GM10248 (cell line): ENCODE results near the gene JARID2.

ENCODE experiments used
- CTCF ChIA-PET: fragments of 300-600 bp; sonication (Branson Sonifier 250); formaldehyde crosslinking; extraction: SDS; loops from one replicate; lab custom pipeline; 2021; ENCODE audit warnings: antibody characterized with exemption; lab: Yijun Ruan, JAX
- POLR2A ChIA-PET: fragments of 350-650 bp; sonication (Branson Sonifier 250); formaldehyde crosslinking; extraction: SDS; loops from one replicate; lab custom pipeline; 2020; ENCODE audit warnings: antibody characterized with exemption; lab: Yijun Ruan, JAX
- DNase-seq: peaks from one replicate; pipeline ENCODE4 v3.0.0; 2012; ENCODE audit errors: extremely low spot score
- TF ChIP-seq, protein P1 (sequence below): IDR thresholded peaks from 2 replicates; pipeline ENCODE4 v1.5.1; 2012; ENCODE audit warnings: mild to moderate bottlenecking, low read depth; ENCODE audit errors: extremely low read depth, missing control alignments, control extremely low read depth

JARID2 gene

GRCh38 chr6:15338476-15338875, 92.6 kb downstream of the JARID2 start:
- TF ChIP-seq, protein P1, sequence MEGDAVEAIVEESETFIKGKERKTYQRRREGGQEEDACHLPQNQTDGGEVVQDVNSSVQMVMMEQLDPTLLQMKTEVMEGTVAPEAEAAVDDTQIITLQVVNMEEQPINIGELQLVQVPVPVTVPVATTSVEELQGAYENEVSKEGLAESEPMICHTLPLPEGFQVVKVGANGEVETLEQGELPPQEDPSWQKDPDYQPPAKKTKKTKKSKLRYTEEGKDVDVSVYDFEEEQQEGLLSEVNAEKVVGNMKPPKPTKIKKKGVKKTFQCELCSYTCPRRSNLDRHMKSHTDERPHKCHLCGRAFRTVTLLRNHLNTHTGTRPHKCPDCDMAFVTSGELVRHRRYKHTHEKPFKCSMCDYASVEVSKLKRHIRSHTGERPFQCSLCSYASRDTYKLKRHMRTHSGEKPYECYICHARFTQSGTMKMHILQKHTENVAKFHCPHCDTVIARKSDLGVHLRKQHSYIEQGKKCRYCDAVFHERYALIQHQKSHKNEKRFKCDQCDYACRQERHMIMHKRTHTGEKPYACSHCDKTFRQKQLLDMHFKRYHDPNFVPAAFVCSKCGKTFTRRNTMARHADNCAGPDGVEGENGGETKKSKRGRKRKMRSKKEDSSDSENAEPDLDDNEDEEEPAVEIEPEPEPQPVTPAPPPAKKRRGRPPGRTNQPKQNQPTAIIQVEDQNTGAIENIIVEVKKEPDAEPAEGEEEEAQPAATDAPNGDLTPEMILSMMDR = no peak
- POLR2A ChIA-PET = no interaction called here
- CTCF ChIA-PET = interaction anchor here (0.7 to 3.7 kb wide), 6 partner anchors 11 to 678 kb away, joined by 3 to 13 read pairs (median 3); no protein-coding TSS in a partner anchor
- DNase-seq = no peak

DNA sequence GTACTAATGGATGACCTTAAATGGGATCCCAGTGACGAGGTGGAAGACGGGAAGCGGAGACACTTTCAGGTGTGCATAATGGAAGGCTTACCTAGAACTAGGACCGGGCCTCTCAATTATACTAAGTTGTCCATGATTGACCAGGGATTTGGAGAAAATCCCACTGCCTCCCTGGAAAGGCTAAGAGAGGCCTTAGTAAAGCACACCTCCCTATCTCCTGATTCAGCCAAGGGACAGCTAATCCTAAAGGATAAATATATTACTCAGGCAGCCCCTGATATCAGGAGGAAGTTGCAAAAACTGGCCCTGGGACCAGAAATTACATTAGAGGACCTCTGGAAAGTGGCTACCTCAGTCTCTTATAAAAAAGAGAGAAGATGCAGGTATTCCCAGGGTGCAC, 93.2 kb downstream of the JARID2 start:
- no peak for DNase-seq
- POLR2A ChIA-PET = interaction anchor here (0.6 kb wide), 1 partner anchor 36 kb away, joined by 3 read pairs; no protein-coding TSS in a partner anchor
- CTCF ChIA-PET = interaction anchor here (0.7 to 3.7 kb wide), 6 partner anchors 9 to 678 kb away, joined by 3 to 13 read pairs (median 4); no protein-coding TSS in a partner anchor
- TF ChIP-seq, protein P1 = no peak

DNA sequence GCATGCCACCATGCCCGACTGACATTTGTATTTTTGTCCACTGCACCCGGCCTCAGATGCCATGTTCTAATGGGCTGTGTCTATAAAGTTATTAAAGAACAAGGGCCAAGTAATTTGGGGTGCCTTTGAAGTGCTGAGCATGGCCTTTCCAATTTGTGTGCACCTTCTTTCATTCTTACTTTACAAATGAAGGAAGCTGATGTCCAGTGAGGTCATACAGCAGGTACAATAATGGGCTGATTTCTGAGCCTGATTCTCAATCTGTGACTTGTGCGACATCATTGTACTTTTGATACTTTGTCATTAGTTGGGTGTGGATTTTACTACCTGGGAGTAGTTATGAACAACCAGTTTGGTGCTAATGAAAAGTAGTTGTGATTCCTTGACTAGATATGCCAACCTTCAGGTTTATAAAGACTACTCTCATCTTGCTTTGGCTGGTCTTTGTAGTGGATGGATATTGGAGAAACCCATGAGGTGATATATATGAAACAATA, 94.3 kb downstream of the JARID2 start:
- DNase-seq = no peak
- POLR2A ChIA-PET = no interaction called here
- TF ChIP-seq, protein P1 = no peak
- CTCF ChIA-PET = interaction anchor here (1.0 to 3.7 kb wide), 5 partner anchors 12 to 102 kb away, joined by 3 to 13 read pairs (median 3); no protein-coding TSS in a partner anchor

DNA sequence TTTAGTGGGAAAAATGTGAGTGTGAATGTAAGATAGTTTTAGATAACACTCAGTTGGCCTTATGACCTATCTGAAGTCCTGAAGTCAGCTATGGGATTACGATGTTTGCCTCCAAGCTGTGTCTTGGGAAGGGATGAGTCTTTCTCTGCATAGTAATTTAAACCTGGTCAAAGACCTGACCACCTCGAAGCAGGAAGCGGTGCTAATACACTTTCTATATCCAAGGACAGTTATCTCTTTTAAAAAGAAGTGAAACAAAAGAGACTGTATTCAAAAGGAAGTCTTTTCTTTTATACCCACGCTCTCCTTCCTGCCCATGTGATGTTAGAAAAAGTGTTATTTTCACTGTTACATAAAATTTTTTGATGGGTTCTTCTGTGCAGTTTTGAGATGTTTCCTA, 94.9 kb downstream of the JARID2 start:
- ChIA-PET POLR2A (no interaction called here), CTCF (interaction anchor here (0.6 to 3.7 kb wide), 7 partner anchors 9 to 101 kb away, joined by 3 to 13 read pairs (median 3); no protein-coding TSS in a partner anchor)
- TF ChIP-seq, protein P1 = no peak
- DNase-seq = no peak

DNA sequence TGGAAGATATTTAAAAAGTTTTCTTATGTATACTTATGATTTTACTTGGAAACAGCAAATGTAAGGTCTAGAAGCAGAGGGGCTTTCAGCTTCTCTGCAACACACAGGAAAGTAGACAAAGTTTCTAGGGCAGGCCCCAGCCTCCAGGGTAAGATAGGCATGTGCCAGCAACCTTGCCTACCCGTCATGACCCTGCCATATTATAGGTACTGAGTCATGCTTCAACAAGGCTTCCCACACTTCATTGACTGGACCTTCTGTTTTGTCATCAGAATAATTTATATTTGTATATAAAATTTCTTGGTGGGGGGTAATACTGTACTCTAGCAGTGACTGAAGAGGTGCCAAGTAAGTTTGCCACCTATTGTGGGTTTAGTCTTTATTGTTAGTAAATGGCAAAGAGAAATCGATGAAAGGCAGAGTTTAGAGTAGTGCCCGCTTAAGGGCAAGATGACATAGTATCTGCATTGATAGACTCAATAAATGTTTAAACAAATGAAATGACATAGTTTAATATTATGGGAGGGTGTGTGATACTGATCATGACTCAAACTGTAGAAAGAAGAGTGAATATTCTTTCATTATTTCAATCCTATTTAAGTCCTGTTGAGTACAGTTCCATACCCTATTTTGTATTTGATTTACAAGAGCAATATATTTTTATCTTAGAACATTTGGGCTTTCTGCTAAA, 95.6 kb downstream of the JARID2 start:
- DNase-seq = no peak

DNA sequence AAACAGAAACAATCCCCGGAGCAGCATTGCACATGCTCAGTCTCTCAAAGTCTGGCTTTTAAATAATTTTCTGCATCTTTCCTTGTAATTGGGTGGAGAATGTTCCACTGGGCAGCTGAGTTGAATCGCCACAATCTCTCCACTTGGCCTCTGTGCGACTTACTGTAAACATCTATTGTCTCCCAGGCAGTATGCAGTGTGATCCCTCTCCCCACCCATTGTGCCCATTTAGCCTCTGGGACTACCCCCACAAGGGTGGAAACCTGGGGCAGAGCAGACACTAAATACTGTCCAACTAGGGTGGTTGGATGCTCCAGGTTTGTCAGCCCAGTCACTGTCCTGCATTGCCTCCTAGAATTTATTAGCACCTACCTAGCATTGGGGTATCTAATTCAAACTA, 96.2 kb downstream of the JARID2 start:
- TF ChIP-seq, protein P1 = no peak
- ChIA-PET POLR2A (no interaction called here), CTCF (interaction anchor here (1.2 to 1.3 kb wide), 2 partner anchors 22 to 60 kb away, joined by 3 read pairs; no protein-coding TSS in a partner anchor)
- DNase-seq = no peak

More for the DNA sequence above, 95.6 kb downstream of the JARID2 start:
- ChIA-PET CTCF (interaction anchor here (1.1 to 3.7 kb wide), 5 partner anchors 9 to 99 kb away, joined by 3 to 13 read pairs (median 3); no protein-coding TSS in a partner anchor), POLR2A (no interaction called here)
- TF ChIP-seq, protein P1 = no peak
